Kasumi-1 (cell line): ENCODE measurements around the gene ADAM33.

Experiments used
- DNase-seq, 2 experiments: peaks; one replicate each; lab custom pipeline; 2025; lab: John Stamatoyannopoulos, UW

Gene ADAM33

DNA sequence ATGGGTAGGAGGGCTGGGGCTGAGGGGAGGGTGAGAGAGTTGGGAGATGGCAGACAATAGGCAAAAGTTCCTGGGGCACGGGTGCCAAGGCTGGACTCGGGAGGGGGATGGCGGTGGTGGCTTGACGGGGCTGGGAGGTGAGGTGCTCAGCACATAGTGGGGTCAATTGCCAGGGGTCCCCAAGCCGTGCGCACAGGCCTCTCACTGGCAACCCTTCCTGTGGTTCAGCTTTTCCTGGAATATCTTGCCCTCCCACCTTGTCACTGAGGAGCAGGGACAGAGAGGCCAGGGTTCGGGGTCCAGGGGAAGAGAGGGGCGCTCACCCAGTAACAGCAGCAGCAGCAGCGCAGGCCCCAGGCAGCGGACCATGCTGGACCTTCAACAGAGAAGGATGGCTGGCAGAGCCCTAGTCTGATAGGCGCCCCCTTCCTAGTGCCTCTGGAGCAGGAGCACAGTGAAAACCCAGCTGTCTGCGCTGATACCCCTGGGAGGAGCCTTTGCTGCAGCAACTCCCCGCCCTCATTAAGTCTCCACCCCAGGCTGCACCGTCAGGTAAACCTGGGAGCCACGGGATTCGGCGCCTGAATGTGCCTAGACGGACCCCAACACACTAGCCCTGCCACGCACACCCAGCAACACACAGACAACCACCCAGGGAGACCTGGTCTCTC is 18.6 kb downstream of the ADAM33 start, which contains the start of gene GFRA4:
TSS of gene GFRA4 (minus strand) at position 369 of the 671 bp plus-strand sequence. CDS start at position 369, 0 bp downstream.
- DNase-seq, result no peak

DNA sequence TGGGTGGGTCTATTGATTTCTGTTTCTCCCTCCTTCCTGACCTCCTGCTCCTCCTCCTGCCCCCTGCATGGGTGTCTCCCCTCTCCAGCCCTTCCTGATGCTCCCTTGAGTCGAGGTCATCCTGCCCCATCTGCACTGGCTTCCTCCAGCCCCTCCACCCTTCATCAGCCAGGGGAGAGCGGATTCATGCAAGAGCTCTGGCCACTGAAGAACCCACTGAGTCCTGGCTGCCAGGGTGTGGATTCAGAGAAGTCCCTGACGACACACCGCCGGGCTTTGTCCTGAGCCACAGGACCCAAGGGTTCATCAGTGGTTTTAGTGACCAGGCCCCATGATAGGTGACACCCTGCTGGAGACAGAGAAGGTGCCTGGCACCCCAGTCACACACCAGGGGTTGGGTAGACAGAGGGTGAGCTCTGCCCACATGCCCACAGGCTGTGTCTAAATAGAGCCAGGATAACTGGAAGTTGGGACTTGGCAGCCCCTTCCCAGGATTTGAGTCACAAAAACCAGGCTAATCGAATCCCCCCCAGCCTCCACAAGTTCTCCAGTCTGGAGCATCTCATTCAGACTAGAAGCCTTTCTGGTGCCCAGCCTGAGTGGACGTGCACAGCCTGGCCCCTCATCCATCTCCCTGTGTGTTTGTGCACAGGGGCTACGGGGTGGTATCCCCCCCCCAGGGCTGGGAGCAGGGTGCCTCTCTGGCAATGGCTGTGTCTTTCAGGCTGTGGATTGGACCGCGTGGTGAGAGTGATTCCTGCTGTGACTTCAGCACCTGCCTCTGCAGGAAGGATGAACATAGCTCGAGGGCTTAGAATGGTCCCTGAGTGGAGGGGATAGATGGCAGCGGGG is 19.8 kb downstream of the ADAM33 start:
- no peak for DNase-seq

GRCh38 chr20:3661060-3661813 is 20.6 kb downstream of the ADAM33 start:
- no peak for DNase-seq

DNA sequence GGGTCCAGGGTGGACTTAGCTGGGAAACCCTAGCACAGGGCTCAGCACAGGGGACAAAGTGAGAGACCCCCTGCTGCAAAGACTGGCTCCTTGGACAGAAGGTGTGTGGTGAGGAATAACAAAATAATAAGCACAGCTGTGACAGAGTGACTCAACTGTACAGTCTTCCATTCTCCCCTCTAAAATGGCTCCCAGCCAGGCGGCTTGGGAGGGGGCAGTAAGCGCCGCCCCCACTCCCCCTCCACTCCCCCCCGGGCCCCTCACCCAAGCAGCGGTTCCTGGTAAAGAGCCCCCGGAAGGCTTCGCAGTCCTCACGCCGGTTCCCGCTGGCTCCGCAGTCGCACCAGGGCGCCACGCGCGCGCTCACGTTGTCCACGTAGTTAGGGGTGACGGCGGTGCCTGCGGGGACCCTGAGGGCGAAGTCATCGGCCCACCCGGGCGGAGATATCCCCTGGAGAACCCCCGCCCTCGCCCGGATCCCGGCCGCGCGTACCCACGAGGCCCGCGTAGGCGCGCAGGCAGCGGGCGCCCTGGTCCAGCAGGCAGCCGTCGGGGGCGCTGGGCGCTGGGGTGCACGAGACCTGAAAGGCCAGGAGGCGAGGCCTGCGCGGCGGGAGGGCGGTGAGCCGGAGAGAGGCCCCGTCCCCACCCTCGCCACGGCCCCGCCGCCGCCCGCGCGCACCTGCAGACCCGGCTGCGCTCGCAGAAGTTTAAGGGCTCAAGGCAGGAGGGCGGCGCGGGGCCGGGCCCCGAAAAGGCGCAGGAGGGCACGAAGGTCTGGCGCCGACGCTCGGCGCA is 21.3 kb downstream of the ADAM33 start:
- DNase-seq, result no peak

GRCh38 chr20:3659492-3660261 is 22.1 kb downstream of the ADAM33 start:
- DNase-seq, result no peak

- no peak for DNase-seq
Observed at GRCh38 chr20:3658716-3659491, 22.9 kb downstream of the ADAM33 start.

DNA sequence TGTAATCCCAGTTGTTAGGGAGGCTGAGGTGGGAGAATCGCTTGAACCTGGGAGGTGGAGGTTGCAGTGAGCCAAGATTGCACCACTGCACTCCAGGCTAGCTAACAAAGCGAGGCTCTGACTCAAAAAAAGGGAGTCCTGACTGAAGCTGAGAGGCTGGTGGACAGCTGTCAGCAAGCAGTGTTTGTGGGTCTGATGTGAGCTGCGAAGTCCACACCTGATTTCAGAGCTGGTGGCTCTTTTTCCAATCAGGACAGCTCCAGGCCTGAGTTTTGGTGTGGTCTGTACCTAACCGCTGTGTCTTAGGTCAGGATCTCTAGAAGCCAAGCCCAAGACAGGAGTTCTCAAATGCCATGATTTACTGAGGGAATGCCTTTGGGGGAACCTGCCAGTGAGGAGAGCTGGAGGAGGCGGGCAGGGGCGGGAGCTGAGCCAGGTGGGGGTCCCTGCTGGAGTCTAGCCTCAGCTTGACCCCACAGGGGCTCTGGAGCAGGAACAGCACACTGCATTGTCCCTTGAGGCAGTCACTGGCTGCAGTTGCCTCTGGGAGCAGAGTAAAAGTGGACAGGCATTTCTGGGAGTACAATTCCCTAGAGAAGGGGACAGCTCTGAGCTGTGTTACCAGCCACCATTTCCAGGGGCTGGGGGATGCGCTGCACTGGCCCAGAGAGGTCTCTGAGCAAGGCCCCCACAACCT is 23.6 kb downstream of the ADAM33 start:
- no peak for DNase-seq

DNA sequence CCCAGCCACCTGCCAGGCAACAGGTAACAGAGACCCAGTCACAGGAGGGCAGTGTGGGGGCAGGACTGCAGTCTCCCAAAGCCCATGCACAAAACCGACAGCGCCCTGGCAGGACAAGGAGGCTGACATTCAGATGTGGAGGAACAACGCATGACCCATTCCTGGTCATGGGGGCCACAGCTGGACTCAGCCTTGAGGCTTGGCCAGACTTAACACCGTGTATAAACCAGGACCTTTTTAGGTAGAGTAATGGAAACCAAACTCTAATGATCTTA is 26.7 kb downstream of the ADAM33 start:
- DNase-seq, result no peak

DNA sequence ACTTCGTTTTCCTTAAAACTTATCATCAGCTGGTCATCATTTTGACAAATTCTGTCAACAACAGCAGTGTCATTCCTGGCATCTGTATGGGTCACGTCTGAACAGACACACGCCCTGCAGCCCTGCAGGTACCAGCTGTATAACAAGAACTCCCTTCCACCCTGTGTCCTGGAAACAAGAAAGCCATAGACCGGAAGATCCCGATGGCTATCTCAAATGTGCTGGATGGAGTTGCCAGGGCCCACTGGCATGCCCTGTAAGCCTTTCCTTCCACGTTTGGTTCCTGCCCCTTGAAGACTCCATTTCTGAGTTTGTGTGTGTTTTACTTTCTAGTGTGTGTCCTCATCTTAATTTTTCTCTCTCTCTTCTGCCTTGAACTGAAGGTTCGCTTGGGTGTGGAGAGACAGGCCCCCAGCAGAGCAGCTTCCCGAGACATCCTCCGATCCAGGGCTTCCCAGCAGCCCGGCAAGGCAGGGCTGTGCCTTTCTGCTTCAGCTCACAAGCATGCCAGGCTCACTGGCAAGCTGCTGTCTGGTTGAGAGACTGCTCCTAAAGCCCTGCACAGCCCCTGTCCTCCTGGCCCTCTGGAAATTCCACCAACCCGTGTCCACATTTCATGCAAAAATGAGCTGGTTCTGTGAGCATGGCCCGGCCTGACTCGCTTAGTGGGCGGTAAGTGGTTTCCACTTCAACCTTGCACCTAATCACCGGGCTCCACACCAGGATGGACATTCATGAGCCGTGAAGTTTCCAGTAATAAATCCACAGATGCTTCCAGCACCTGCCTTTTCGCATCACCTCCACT is 27.3 kb downstream of the ADAM33 start:
- no peak for DNase-seq

DNA sequence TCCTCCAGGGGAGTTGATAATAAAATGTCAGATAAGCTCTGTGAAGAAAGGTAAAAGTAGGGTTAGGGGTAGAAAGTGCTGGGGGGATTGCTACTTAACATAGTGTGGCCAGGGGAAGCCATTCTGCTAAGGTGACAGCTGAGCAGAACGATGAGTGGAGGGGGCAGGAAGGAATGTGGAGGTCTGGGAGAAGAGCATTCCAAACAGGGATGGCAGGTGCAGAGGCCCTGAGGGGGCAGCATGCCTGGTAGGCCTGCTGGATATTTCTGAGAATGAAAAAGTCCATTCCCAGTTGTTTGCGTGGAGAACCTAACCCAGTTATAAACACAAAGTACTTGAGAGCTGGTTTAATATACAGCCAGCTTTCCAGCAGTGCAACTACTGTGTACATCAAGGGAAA is 27.9 kb downstream of the ADAM33 start:
- DNase-seq, result no peak

- DNase-seq, result no peak
Observed at GRCh38 chr20:3652676-3653596, 28.9 kb downstream of the ADAM33 start.

- DNase-seq, result no peak
Observed at GRCh38 chr20:3652221-3652620, 29.6 kb downstream of the ADAM33 start.

- DNase-seq, result no peak
Observed at GRCh38 chr20:3651204-3651962, 30.4 kb downstream of the ADAM33 start.

GRCh38 chr20:3648951-3649350 is 32.9 kb downstream of the ADAM33 start:
- DNase-seq, result no peak

DNA sequence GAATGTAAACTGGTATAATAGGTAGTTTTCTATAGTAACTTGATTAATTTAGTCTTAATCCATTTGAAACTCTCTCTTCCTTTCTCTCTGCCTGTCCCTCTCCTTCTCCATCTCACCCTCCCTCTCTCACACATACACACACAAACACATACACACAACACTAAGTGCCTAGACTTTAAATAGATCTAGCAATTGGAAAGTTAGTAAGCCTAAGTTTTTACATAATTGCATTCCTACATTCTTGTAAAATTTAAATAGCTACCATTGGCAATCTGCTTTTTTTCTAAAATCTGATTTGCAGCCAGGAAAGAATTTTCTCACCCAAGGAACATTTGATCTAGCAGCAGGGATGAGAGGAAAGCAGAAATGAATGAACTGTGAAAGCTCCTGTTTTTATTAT is 34.3 kb downstream of the ADAM33 start:
- no peak for DNase-seq

GRCh38 chr20:3646651-3647050 is 35.2 kb downstream of the ADAM33 start:
- DNase-seq, result no peak

GRCh38 chr20:3646067-3646440 is 35.8 kb downstream of the ADAM33 start:
- no peak for DNase-seq
